ENCODE results near the gene LRRC59. TPM values are rescaled to one million over a fixed set of nuclear protein-coding genes. Genes with fewer than 3 reads are reported as not detected.
A peak's percentile ranks its signal among the peaks of the same experiment; 100 is the strongest.

Gene LRRC59
- total and polyA plus RNA-seq, 7 donors = 32.4 to 116 (median 38.8) TPM

- intact Hi-C loops (cut with DNase I) = no loop called here
- peaks cover 18 to 64% (median 27%) of the 10 kb centered on the region in 4 donors for H3K36me3 ChIP-seq
Observed at GRCh38 chr17:50360486-50361115, 36.7 kb downstream of the LRRC59 start.

GRCh38 chr17:50359998-50360461 lies 37.3 kb downstream of the LRRC59 start:
- DNase-seq = peak; percentile 61
- peaks cover 21 to 64% (median 30%) of the 10 kb centered on the region in 4 donors for H3K36me3 ChIP-seq
- 87 to 88% methylated on average over 14 of the region's 14 CpGs for WGBS, 2 donors
- no peak overlapping the region for H3K4me3 ChIP-seq
- intact Hi-C loops (cut with DNase I) = no loop called here
- H3K9me3 ChIP-seq = no peaks in the 10 kb centered on the region
- H3K27me3 ChIP-seq = no peaks in the 10 kb centered on the region
- H3K27ac ChIP-seq = no peak overlapping the region
- peaks cover 0 to 23% (median 17%) of the 10 kb centered on the region in 4 donors for H3K4me1 ChIP-seq
- TF ChIP-seq POLR2A (IDR thresholded peaks at IDR 0.05) = no peak

More at GRCh38 chr17:50360486-50361115, 36.7 kb downstream of the LRRC59 start:
- no peaks in the 10 kb centered on the region for H3K9me3 ChIP-seq
- no peaks in the 10 kb centered on the region for H3K27me3 ChIP-seq
- 86 to 91% methylated on average over 11 of the region's 11 CpGs for WGBS, 2 donors
- no peak overlapping the region for H3K27ac ChIP-seq
- no peak overlapping the region for H3K4me3 ChIP-seq
- DNase-seq = peak; percentile 34
- TF ChIP-seq CTCF (IDR thresholded peaks at IDR 0.05) = no peak
- H3K4me1 ChIP-seq = peaks cover 0 to 23% (median 17%) of the 10 kb centered on the region in 4 donors

GRCh38 chr17:50359005-50359699 lies 38.2 kb downstream of the LRRC59 start:
- TF ChIP-seq EP300 (IDR thresholded peaks at IDR 0.05) = no peak
- no peak for TF ChIP-seq POLR2A (IDR thresholded peaks at IDR 0.05)
- no peak for TF ChIP-seq CTCF (IDR thresholded peaks at IDR 0.05)
- TF ChIP-seq POLR2AphosphoS5 (IDR thresholded peaks at IDR 0.05) = no peak
- H3K27me3 ChIP-seq = no peaks in the 10 kb centered on the region
- H3K4me1 ChIP-seq = peaks cover 0 to 19% (median 17%) of the 10 kb centered on the region in 4 donors
- no peak overlapping the region for H3K27ac ChIP-seq
- H3K9me3 ChIP-seq = no peaks in the 10 kb centered on the region
- intact Hi-C loops (cut with DNase I) = no loop called here
- 84 to 86% methylated on average over 5 of the region's 5 CpGs for WGBS, 2 donors
- peaks cover 27 to 68% (median 38%) of the 10 kb centered on the region in 4 donors for H3K36me3 ChIP-seq
- peak; percentile 63 for DNase-seq
- no peak overlapping the region for H3K4me3 ChIP-seq

GRCh38 chr17:50358177-50358576 lies 39.1 kb downstream of the LRRC59 start:
- no peaks in the 10 kb centered on the region for H3K9me3 ChIP-seq
- no peak overlapping the region for H3K4me3 ChIP-seq
- intact Hi-C loops (cut with DNase I) = no loop called here
- H3K27ac ChIP-seq = no peak overlapping the region
- H3K4me1 ChIP-seq = peaks cover 0 to 12% (median 9%) of the 10 kb centered on the region in 4 donors
- WGBS, 2 donors = 95 to 97% methylated on average over 17 of the region's 17 CpGs
- peaks cover 27 to 78% (median 41%) of the 10 kb centered on the region in 4 donors for H3K36me3 ChIP-seq
- DNase-seq = peak; percentile 46
- TF ChIP-seq EP300 (IDR thresholded peaks at IDR 0.05) (no peak), POLR2A (IDR thresholded peaks at IDR 0.05) (no peak), POLR2AphosphoS5 (IDR thresholded peaks at IDR 0.05) (no peak), CTCF (IDR thresholded peaks at IDR 0.05) (no peak)
- no peaks in the 10 kb centered on the region for H3K27me3 ChIP-seq

- H3K9me3 ChIP-seq = no peaks in the 10 kb centered on the region
- H3K4me1 ChIP-seq = peaks cover 0 to 10% (median 8%) of the 10 kb centered on the region in 4 donors
- intact Hi-C loops (cut with DNase I) = no loop called here
- no peak overlapping the region for H3K27ac ChIP-seq
- 94 to 97% methylated on average over 12 of the region's 12 CpGs for WGBS, 2 donors
- no peaks in the 10 kb centered on the region for H3K27me3 ChIP-seq
- H3K36me3 ChIP-seq = peaks cover 27 to 78% (median 41%) of the 10 kb centered on the region in 4 donors
- TF ChIP-seq EP300 (IDR thresholded peaks at IDR 0.05) (no peak), CTCF (IDR thresholded peaks at IDR 0.05) (no peak), POLR2A (IDR thresholded peaks at IDR 0.05) (no peak), POLR2AphosphoS5 (IDR thresholded peaks at IDR 0.05) (no peak)
- peak; percentile 46 for DNase-seq
- H3K4me3 ChIP-seq = no peak overlapping the region
Observed at GRCh38 chr17:50356892-50357510, 40.3 kb downstream of the LRRC59 start.

Measured in sigmoid colon (tissue), 7 donors.